Caco-2 (cell line): ENCODE data around the gene AGPAT3. TPM values are rescaled to one million over a fixed set of nuclear protein-coding genes. Genes with fewer than 3 reads are reported as not detected.

Experiments used
- BruUV-seq: library from RNA; stranded (reverse); fragments of 400-500 nt; replicated peaks from 2 replicates; lab custom pipeline; 2021; lab: Mats Ljungman, UMichigan
- CTCF ChIA-PET: fragments of 300-600 bp; sonication (Branson Sonifier 250); formaldehyde crosslinking; loops from one replicate; lab custom pipeline; 2022; ENCODE audit warnings: antibody characterized with exemption; lab: Charles Lee
- POLR2A ChIA-PET: fragments of 300-600 bp; sonication (Branson Sonifier 250); formaldehyde crosslinking; loops from one replicate; lab custom pipeline; 2022; ENCODE audit warnings: antibody characterized with exemption; lab: Charles Lee
- DNase-seq, 2 experiments: peaks; one replicate each; pipeline versions ENCODE4 v3.0.0 to v3.0.0-alpha.2; 2020 to 2022
- H3K27me3 ChIP-seq: replicated peaks from 2 replicates; pipeline ENCODE4 v1.6.0; 2011; ENCODE audit warnings: low read length; ENCODE audit not compliant: control insufficient read depth, insufficient read depth
- H3K36me3 ChIP-seq: 2 replicates; pipeline ENCODE4 v1.5.1; 2011; ENCODE audit warnings: low read length; ENCODE audit not compliant: control insufficient read depth, insufficient read depth
- H3K4me1 ChIP-seq: fragments of 250-450 bp; sonication (Bioruptor Pico); 2 replicates; pipeline ENCODE4 v1.5.1; 2020; ENCODE audit warnings: mild to moderate bottlenecking
- H3K4me3 ChIP-seq: 2 replicates; pipeline ENCODE4 v1.5.1; 2011; ENCODE audit warnings: low read depth, mild to moderate bottlenecking, control low read depth, low read length
- H3K9me3 ChIP-seq: fragments of 250-450 bp; sonication (Bioruptor Pico); 2 replicates; pipeline ENCODE4 v1.5.1; 2020; ENCODE audit warnings: mild to moderate bottlenecking, moderate library complexity
- H3K27ac Mint-ChIP-seq: one replicate; pipeline ENCODE4 v1.8.0; 2022; ENCODE audit warnings: mixed read lengths; ENCODE audit not compliant: unreplicated experiment
- H3K27me3 Mint-ChIP-seq: one replicate; pipeline ENCODE4 v1.8.0; 2022; ENCODE audit warnings: mixed read lengths; ENCODE audit not compliant: insufficient read depth, unreplicated experiment
- H3K36me3 Mint-ChIP-seq: one replicate; pipeline ENCODE4 v1.8.0; 2022; ENCODE audit warnings: mild to moderate bottlenecking, mixed read lengths; ENCODE audit not compliant: insufficient read depth, unreplicated experiment
- H3K4me1 Mint-ChIP-seq: one replicate; pipeline ENCODE4 v1.8.0; 2022; ENCODE audit warnings: low read depth, mixed read lengths; ENCODE audit not compliant: unreplicated experiment
- H3K4me3 Mint-ChIP-seq: one replicate; pipeline ENCODE4 v1.8.0; 2022; ENCODE audit warnings: mild to moderate bottlenecking, moderate library complexity, mixed read lengths; ENCODE audit not compliant: unreplicated experiment
- H3K9me3 Mint-ChIP-seq: one replicate; pipeline ENCODE4 v1.8.0; 2022; ENCODE audit warnings: mixed read lengths; ENCODE audit not compliant: unreplicated experiment
- intact Hi-C: fragments of 100-400 bp; cut with micrococcal nuclease; formaldehyde crosslinking; loops from one replicate; pipeline ENCODE4 v1.10.0; 2022; ENCODE audit not compliant: unreplicated experiment
- total RNA-seq: library from RNA; stranded (reverse); gene quantifications from 2 replicates; pipeline ENCODE4 v1.2.3, GENCODE V29; 2022
- TF ChIP-seq, protein P1 (sequence below), 2 experiments: fragments of 200-600 bp in 1 of 2; IDR thresholded peaks; 1 replicate in 1 of 2; 2 replicates in 1 of 2; pipeline versions ENCODE4 v1.5.1 to v1.8.0; 2011 to 2022; ENCODE audit warnings: antibody characterized with exemption in 1 of 2, control low read depth in 1 of 2, inconsistent platforms in 1 of 2, low read depth in 1 of 2, low read length in 1 of 2, mild to moderate bottlenecking in 1 of 2, moderate library complexity in 1 of 2; ENCODE audit not compliant: insufficient read depth in 1 of 2, severe bottlenecking in 1 of 2, unreplicated experiment in 1 of 2

Gene AGPAT3
- total RNA-seq, 1 experiment from 2014 or later: 61.8 TPM

DNA sequence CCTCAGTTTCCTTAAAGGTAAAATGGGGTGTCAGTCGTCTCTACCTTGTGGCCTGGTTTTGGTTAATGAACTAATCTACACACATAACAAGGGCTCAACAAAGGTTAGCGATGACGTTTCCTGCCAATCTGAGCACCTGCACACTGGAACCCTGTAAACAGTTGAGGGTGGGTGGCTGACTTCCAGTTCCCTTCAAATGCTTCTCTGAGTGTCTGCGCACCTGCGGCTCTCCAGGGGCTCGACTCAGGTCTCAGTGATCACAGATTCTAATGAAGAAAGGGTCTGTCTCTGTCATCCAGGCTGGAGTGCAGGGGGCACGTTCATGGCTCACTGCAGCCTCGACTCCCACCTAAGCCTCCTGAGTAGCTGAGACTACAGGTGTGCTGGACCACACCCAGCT is 3.3 kb upstream of the AGPAT3 start:
- Histone ChIP-seq H3K36me3 (no peaks in the 10 kb centered on the region), H3K4me1 (no peaks in the 10 kb centered on the region), H3K27me3 (no peaks in the 10 kb centered on the region), H3K4me3 (no peak overlapping the region), H3K9me3 (no peaks in the 10 kb centered on the region)
- H3K27me3 Mint-ChIP-seq: no peaks in the 10 kb centered on the region
- TF ChIP-seq, protein P1, sequence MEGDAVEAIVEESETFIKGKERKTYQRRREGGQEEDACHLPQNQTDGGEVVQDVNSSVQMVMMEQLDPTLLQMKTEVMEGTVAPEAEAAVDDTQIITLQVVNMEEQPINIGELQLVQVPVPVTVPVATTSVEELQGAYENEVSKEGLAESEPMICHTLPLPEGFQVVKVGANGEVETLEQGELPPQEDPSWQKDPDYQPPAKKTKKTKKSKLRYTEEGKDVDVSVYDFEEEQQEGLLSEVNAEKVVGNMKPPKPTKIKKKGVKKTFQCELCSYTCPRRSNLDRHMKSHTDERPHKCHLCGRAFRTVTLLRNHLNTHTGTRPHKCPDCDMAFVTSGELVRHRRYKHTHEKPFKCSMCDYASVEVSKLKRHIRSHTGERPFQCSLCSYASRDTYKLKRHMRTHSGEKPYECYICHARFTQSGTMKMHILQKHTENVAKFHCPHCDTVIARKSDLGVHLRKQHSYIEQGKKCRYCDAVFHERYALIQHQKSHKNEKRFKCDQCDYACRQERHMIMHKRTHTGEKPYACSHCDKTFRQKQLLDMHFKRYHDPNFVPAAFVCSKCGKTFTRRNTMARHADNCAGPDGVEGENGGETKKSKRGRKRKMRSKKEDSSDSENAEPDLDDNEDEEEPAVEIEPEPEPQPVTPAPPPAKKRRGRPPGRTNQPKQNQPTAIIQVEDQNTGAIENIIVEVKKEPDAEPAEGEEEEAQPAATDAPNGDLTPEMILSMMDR (IDR thresholded peaks at IDR 0.05; ENCODE audit: insufficient read depth in 1 of 2, low read depth in 1 of 2, low read length in 1 of 2, severe bottlenecking in 1 of 2, unreplicated experiment in 1 of 2): no peak
- BruUV-seq: no TSS peak
- no peaks in the 10 kb centered on the region for H3K9me3 Mint-ChIP-seq
- H3K4me1 Mint-ChIP-seq: peaks cover 6% of the 10 kb centered on the region
- intact Hi-C loops: no loop called here
- peaks cover 3% of the 10 kb centered on the region for H3K36me3 Mint-ChIP-seq
- no peak overlapping the region for H3K27ac Mint-ChIP-seq
- ChIA-PET POLR2A (no interaction called here), CTCF (no interaction called here)
- DNase-seq: no peak
- no peak overlapping the region for H3K4me3 Mint-ChIP-seq

DNA sequence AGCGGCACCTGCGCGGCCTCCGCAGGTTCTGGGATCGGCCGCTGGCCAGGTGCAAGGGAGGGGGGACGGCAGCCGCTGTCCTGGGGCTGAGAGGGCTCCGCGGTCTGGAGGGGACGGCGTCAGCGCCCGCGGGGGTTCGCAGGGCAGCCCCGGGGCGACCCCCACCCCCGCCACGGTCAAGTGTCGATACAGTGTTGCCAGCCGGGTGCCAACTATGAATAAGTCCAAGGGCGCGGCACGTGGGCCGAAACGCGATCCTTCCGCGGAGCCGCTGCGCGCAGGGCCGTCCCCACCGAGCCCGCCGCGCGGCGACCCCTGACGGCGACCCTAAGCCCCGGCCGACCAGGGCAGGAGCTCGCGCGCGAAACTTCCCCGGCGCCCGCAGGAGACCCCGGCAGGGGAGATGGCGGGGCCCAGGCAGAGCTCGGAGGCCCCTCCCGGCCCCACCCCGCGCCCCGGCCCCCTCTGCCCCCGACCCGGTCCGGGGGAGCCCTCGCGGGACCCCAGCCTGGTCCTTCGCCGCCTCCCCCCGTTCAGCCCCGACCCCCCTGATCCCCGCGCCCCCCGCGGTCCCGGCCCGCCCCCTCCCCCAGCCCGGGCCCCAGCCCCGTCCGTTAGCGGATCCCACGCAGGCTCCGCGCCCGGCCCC is 586 bp upstream of the AGPAT3 start:
- H3K27ac Mint-ChIP-seq: no peak overlapping the region
- peak overlapping the region; percentile 69 for H3K4me3 Mint-ChIP-seq

DNA sequence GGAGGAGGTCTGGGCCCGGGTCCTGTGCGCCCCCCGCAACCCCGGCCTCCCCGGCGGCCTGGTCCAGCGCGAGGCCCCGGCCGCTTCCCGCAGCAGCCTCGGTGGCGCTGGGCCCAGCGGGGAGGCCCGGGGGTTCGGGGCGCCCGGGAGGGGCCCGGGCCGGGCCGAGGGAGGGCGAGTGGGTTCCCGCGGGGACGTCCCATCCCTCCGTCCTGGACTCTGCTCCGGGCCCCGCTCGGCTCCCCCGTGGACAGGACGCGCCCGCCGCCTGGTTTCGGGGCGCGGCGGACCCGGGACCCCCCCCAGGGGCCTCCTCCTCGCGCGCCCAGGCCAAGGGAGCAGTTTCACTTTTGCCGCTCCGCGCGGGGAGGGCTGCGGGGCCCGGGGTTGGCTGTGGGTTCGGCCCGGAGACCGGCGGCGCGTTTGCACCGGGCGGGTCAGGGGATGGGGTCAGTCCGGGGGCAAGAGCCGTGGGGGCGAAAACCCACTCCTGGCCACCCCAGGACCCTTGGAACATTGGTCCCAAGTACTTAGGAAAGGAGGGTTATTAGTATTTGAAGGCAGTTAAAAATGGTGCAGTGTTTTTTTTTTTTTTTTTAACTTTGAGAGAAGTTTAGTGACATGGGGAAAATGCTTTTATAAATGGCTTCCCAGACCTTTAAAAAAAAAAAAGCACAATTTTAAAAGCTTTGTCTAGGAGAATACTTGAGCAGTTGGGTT is 677 bp downstream of the AGPAT3 start:
- Mint-ChIP-seq H3K9me3 (no peaks in the 10 kb centered on the region), H3K27ac (peak overlapping the region; percentile 85), H3K4me1 (peaks cover 34% of the 10 kb centered on the region), H3K36me3 (peaks cover 20% of the 10 kb centered on the region), H3K4me3 (peak overlapping the region; percentile 81), H3K27me3 (no peaks in the 10 kb centered on the region)
- peak in 1 of 2 experiments; percentile 46 for DNase-seq
- peak overlapping the region; percentile 90 for H3K4me3 ChIP-seq
- no peaks in the 10 kb centered on the region for H3K27me3 ChIP-seq
- ChIA-PET POLR2A (interaction anchor here (0.5 to 0.9 kb wide), 4 partner anchors 18 to 114 kb away, joined by 3 to 9 read pairs (median 4); no protein-coding TSS in a partner anchor), CTCF (interaction anchor here (0.7 kb wide), 2 partner anchors 159 to 189 kb away, joined by 5 read pairs; no protein-coding TSS in a partner anchor)
- TF ChIP-seq, protein P1 (IDR thresholded peaks at IDR 0.05; ENCODE audit: insufficient read depth in 1 of 2, low read depth in 1 of 2, low read length in 1 of 2, severe bottlenecking in 1 of 2, unreplicated experiment in 1 of 2): no peak
- H3K4me1 ChIP-seq: peaks cover 12% of the 10 kb centered on the region
- BruUV-seq: no TSS peak
- no peaks in the 10 kb centered on the region for H3K9me3 ChIP-seq
- intact Hi-C loops: loop anchor here (2.0 to 5.0 kb wide), 2 partner anchors 55 to 57 kb away; no protein-coding TSS in a partner anchor
- H3K36me3 ChIP-seq: no peaks in the 10 kb centered on the region

More for the DNA sequence above, 586 bp upstream of the AGPAT3 start:
- ChIA-PET CTCF (interaction anchor here (0.7 kb wide), 1 partner anchor 38 kb away, joined by 3 read pairs; no protein-coding TSS in a partner anchor), POLR2A (interaction anchor here (0.5 to 0.8 kb wide), 2 partner anchors 20 to 151 kb away, joined by 3 to 4 read pairs; no protein-coding TSS in a partner anchor)
- TF ChIP-seq, protein P1 (IDR thresholded peaks at IDR 0.05; ENCODE audit: insufficient read depth in 1 of 2, low read depth in 1 of 2, low read length in 1 of 2, severe bottlenecking in 1 of 2, unreplicated experiment in 1 of 2): no peak
- intact Hi-C loops: no loop called here
- no peaks in the 10 kb centered on the region for H3K27me3 ChIP-seq
- DNase-seq: peak; percentile 57 to 78
- BruUV-seq: no TSS peak
- peaks cover 15% of the 10 kb centered on the region for H3K36me3 Mint-ChIP-seq
- peak overlapping the region; percentile 90 for H3K4me3 ChIP-seq
- no peaks in the 10 kb centered on the region for H3K36me3 ChIP-seq
- H3K4me1 ChIP-seq: peaks cover 12% of the 10 kb centered on the region
- no peaks in the 10 kb centered on the region for H3K9me3 Mint-ChIP-seq
- no peaks in the 10 kb centered on the region for H3K27me3 Mint-ChIP-seq
- H3K4me1 Mint-ChIP-seq: peaks cover 32% of the 10 kb centered on the region
- no peaks in the 10 kb centered on the region for H3K9me3 ChIP-seq
